Neuronal stem cell (in vitro differentiated cells): ENCODE data around the gene ATP11A.

ENCODE experiments used
- DNase-seq: peaks from one replicate; pipeline ENCODE4 v3.0.0-alpha.2; 2013; ENCODE audit warnings: low spot score
- H2AFZ ChIP-seq: one replicate; pipeline ENCODE4 v1.6.1; 2013; ENCODE audit warnings: mild to moderate bottlenecking, low read length, inconsistent platforms
- H2AK5ac ChIP-seq: 2 replicates; pipeline ENCODE4 v1.6.1; 2013; ENCODE audit warnings: low read depth, mild to moderate bottlenecking, inconsistent platforms, low read length, moderate library complexity, mixed read lengths
- H2BK120ac ChIP-seq: 2 replicates; pipeline ENCODE4 v1.6.1; 2013; ENCODE audit warnings: low read depth, mild to moderate bottlenecking, inconsistent platforms, low read length, moderate library complexity, mixed read lengths
- H2BK12ac ChIP-seq: one replicate; pipeline ENCODE4 v1.6.1; 2013; ENCODE audit warnings: low read length, inconsistent platforms
- H2BK15ac ChIP-seq: 2 replicates; pipeline ENCODE4 v1.6.1; 2013; ENCODE audit warnings: mild to moderate bottlenecking, low read length, inconsistent platforms, mixed read lengths
- H2BK5ac ChIP-seq: one replicate; pipeline ENCODE4 v1.6.1; 2013; ENCODE audit warnings: inconsistent platforms, mild to moderate bottlenecking, low read length, moderate library complexity
- H3K14ac ChIP-seq: one replicate; pipeline ENCODE4 v1.6.1; 2013; ENCODE audit warnings: low read length, inconsistent platforms
- H3K18ac ChIP-seq: 2 replicates; pipeline ENCODE4 v1.6.1; 2013; ENCODE audit warnings: low read length, inconsistent platforms
- H3K23ac ChIP-seq: 2 replicates; pipeline ENCODE4 v1.6.1; 2013; ENCODE audit warnings: low read depth, mild to moderate bottlenecking, mixed read lengths, low read length, inconsistent platforms; ENCODE audit not compliant: poor library complexity
- H3K27ac ChIP-seq: replicated peaks from 3 replicates; pipeline ENCODE4 v1.5.1; 2013; ENCODE audit warnings: low read length, inconsistent platforms
- H3K27me3 ChIP-seq, 3 experiments: 2 replicates each; pipeline ENCODE4 v1.6.1; 2013; ENCODE audit warnings: low read length in 3 of 3, mild to moderate bottlenecking in 2 of 3, inconsistent platforms in 1 of 3, low read depth in 1 of 3, mixed read lengths in 1 of 3, moderate library complexity in 1 of 3; ENCODE audit not compliant: control insufficient read depth in 3 of 3, insufficient read depth in 3 of 3
- H3K36me3 ChIP-seq, 2 donors: replicated peaks in 1 of 2; 2 replicates each; pipeline ENCODE4 v1.6.1; 2013; ENCODE audit warnings: low read length in 2 of 2; ENCODE audit not compliant: control insufficient read depth in 2 of 2, insufficient read depth in 2 of 2
- H3K4ac ChIP-seq: 2 replicates; pipeline ENCODE4 v1.6.1; 2013; ENCODE audit warnings: inconsistent platforms, mild to moderate bottlenecking, low read length, moderate library complexity
- H3K4me1 ChIP-seq, 2 donors: 1 replicate in 1 of 2; 2 replicates in 1 of 2; pipeline ENCODE4 v1.6.1; 2013; ENCODE audit warnings: low read length in 2 of 2, low read depth in 1 of 2; ENCODE audit not compliant: control insufficient read depth in 2 of 2, insufficient read depth in 1 of 2
- H3K4me2 ChIP-seq: one replicate; pipeline ENCODE4 v1.6.1; 2013; ENCODE audit warnings: mild to moderate bottlenecking, low read length, inconsistent platforms; ENCODE audit not compliant: insufficient read depth, poor library complexity, severe bottlenecking
- H3K4me3 ChIP-seq, 2 donors: 2 replicates each; pipeline ENCODE4 v1.5.1; 2013; ENCODE audit warnings: low read length in 2 of 2, mild to moderate bottlenecking in 2 of 2, inconsistent platforms in 1 of 2, moderate library complexity in 1 of 2
- H3K79me1 ChIP-seq: one replicate; pipeline ENCODE4 v1.6.1; 2013; ENCODE audit warnings: low read depth, mild to moderate bottlenecking, inconsistent platforms, low read length, moderate library complexity
- H3K9ac ChIP-seq: one replicate; pipeline ENCODE4 v1.6.1; 2013; ENCODE audit warnings: mild to moderate bottlenecking, low read depth, low read length, inconsistent platforms; ENCODE audit not compliant: poor library complexity
- H3K9me3 ChIP-seq, 2 donors: replicated peaks in 1 of 2; 2 replicates each; pipeline versions ENCODE3 to v1.6.1; 2013; ENCODE audit warnings: low read length in 2 of 2, mild to moderate bottlenecking in 2 of 2, inconsistent platforms in 1 of 2, low read depth in 1 of 2, mixed read lengths in 1 of 2, moderate library complexity in 1 of 2; ENCODE audit not compliant: control insufficient read depth in 2 of 2, insufficient read depth in 1 of 2
- H4K8ac ChIP-seq: one replicate; pipeline ENCODE4 v1.6.1; 2013; ENCODE audit warnings: low read depth, mild to moderate bottlenecking, inconsistent platforms, low read length, moderate library complexity
- H4K91ac ChIP-seq: one replicate; pipeline ENCODE4 v1.6.1; 2013; ENCODE audit warnings: low read length, low read depth, mild to moderate bottlenecking, inconsistent platforms; ENCODE audit not compliant: poor library complexity
- WGBS, 2 donors: extraction: QIAGEN DNeasy Blood & Tissue Kit; methylation state at CpG; one replicate each; pipeline ENCODE4 v1.1.7; 2013; ENCODE audit warnings: missing lambda C conversion rate in 2 of 2, mixed read lengths in 1 of 2; ENCODE audit not compliant: insufficient read length in 2 of 2, insufficient replicate concordance in 1 of 2; ENCODE audit errors: extremely low coverage in 2 of 2; 5-methylcytosine and 5-hydroxymethylcytosine counted together

Gene ATP11A

DNA sequence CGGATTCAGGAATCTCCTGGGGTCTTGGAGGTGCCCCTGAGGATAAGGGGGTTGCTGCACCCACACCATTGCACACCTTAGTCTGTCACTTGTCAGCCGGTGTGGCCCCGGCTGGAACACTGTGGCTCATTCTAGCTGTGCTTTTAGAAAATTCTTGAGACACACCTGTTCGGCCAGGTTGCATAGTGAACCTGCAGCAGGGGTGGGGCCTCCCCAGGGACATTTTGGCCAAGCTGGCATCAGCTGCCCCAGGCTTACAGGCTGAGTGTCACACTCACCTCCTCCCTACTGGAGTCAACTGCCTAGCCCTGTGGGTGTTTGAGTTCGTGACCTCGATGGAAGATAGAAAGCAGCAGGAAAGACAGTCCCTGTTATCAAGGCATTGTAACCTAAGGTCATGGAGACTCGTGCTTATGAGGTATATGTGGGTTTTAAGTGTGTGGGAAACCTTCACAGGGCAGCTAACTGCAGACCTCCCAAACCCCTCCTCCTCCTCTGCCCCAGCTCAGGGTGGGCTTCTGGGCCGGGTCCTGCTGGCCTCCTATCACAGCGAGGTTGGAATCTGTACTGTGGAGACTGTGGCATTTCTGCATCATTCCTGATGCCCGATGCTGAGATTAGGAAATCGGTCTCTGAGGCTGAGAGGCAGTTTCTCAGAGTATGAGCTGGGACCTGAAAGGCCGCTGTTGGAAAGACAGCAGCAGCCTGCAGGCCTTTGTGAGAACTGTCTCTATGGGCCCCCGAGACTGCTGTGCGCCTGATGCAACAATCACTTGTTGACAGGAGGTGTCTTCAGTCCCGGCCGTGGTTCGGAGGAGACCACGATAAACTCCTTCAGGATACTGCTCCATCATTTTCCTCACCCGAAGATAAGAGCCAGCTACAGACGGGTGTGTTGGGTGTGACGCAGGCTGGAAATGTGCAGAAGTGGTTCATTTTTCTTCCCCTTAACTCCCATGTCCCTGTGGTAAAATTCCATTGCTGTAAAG, 72.2 kb downstream of the ATP11A start:
- Histone ChIP-seq H3K36me3 (peaks cover 0 to 5% of the 10 kb centered on the region in 2 donors), H2BK15ac (no peak overlapping the region), H3K4ac (no peak overlapping the region), H3K79me1 (peaks cover 9% of the 10 kb centered on the region), H4K8ac (no peak overlapping the region), H3K14ac (no peak overlapping the region), H3K9ac (no peak overlapping the region), H3K4me3 (no peak overlapping the region), H3K27me3 (no peaks in the 10 kb centered on the region), H3K27ac (peak overlapping the region; percentile 40), H2BK120ac (no peak overlapping the region), H3K4me2 (no peak overlapping the region), H3K23ac (no peak overlapping the region), H2BK5ac (no peak overlapping the region), H3K18ac (peak overlapping the region; percentile 68), H3K4me1 (peaks cover 8 to 21% of the 10 kb centered on the region in 2 donors), H4K91ac (no peak overlapping the region), H2BK12ac (no peak overlapping the region), H3K9me3 (peaks cover 0 to 5% of the 10 kb centered on the region in 2 donors), H2AK5ac (no peak overlapping the region), H2AFZ (no peak overlapping the region)
- no peak for DNase-seq
- no CpG with 5 or more reads among the region's 21 CpGs for WGBS, 2 donors

DNA sequence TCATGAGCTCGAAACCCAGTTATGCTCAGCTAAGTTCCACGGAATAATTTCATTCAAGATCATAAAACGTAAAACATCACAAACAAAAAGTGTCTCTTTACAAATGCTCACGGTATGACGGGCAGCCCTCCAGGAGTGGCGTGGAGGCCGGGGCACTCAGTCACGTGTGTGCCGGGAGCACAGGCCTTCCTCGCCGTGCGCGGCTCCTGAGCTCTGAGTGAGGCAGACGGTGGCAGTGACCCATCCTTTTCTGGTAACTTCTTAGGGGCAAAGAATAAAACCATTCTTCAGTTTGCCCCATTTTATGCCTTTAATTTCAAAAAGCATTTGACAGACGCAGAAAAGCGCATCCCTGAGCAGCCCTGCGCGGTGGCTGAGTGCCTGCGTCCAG, 72.8 kb downstream of the ATP11A start:
- no peak overlapping the region for H2AFZ ChIP-seq
- no peak overlapping the region for H3K14ac ChIP-seq
- H3K27me3 ChIP-seq: no peaks in the 10 kb centered on the region
- H3K18ac ChIP-seq: no peak overlapping the region
- no peak overlapping the region for H3K4ac ChIP-seq
- H2BK12ac ChIP-seq: no peak overlapping the region
- no peak for DNase-seq
- H2BK15ac ChIP-seq: no peak overlapping the region
- no peak overlapping the region for H2BK120ac ChIP-seq
- no CpG with 5 or more reads among the region's 19 CpGs for WGBS, 2 donors
- H4K91ac ChIP-seq: no peak overlapping the region
- no peak overlapping the region for H2AK5ac ChIP-seq
- peaks cover 0 to 5% of the 10 kb centered on the region in 2 donors for H3K9me3 ChIP-seq
- H3K4me1 ChIP-seq: peaks cover 7 to 18% of the 10 kb centered on the region in 2 donors
- no peak overlapping the region for H4K8ac ChIP-seq
- no peak overlapping the region for H3K4me3 ChIP-seq
- H3K27ac ChIP-seq: no peak overlapping the region
- H3K36me3 ChIP-seq: peaks cover 0 to 5% of the 10 kb centered on the region in 2 donors
- H3K4me2 ChIP-seq: no peak overlapping the region
- H3K79me1 ChIP-seq: peaks cover 9% of the 10 kb centered on the region
- H2BK5ac ChIP-seq: no peak overlapping the region
- peak overlapping the region; percentile 54 for H3K9ac ChIP-seq
- H3K23ac ChIP-seq: no peak overlapping the region

DNA sequence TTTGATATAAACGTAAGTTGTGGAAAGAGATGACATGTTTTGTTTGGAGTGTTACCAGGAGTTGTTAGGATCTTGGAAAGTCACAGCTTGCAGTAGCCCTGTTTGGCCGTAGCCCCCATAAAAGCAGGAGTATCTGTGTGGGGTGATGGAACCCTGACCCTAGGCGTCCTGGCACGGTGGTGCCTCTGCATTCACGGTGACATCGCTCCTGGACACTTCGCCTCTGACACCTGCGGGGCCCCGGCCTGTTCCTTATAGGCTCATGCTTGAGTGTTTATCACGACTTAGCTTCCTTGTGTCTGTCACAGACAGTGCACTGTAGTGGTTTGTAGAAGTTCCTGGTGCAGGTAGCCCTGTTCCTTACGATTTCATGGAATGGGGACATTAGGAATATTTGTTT, 74.2 kb downstream of the ATP11A start:
- no peak for DNase-seq
- peak overlapping the region; percentile 16 for H2BK5ac ChIP-seq
- no peak overlapping the region for H4K8ac ChIP-seq
- peaks cover 7 to 18% of the 10 kb centered on the region in 2 donors for H3K4me1 ChIP-seq
- H3K18ac ChIP-seq: no peak overlapping the region
- no peak overlapping the region for H3K4me2 ChIP-seq
- no peak overlapping the region for H2BK120ac ChIP-seq
- H3K79me1 ChIP-seq: peaks cover 6% of the 10 kb centered on the region
- no peak overlapping the region for H3K14ac ChIP-seq
- no peak overlapping the region for H3K9ac ChIP-seq
- H2BK15ac ChIP-seq: no peak overlapping the region
- H2AK5ac ChIP-seq: no peak overlapping the region
- no peak overlapping the region for H3K4ac ChIP-seq
- no CpG with 5 or more reads among the region's 11 CpGs for WGBS, 2 donors
- H3K23ac ChIP-seq: no peak overlapping the region
- H3K36me3 ChIP-seq: peaks cover 0 to 5% of the 10 kb centered on the region in 2 donors
- H3K27me3 ChIP-seq: no peaks in the 10 kb centered on the region
- H3K9me3 ChIP-seq: peaks cover 0 to 4% of the 10 kb centered on the region in 2 donors
- no peak overlapping the region for H3K4me3 ChIP-seq
- no peak overlapping the region for H3K27ac ChIP-seq
- no peak overlapping the region for H2BK12ac ChIP-seq
- H2AFZ ChIP-seq: no peak overlapping the region
- no peak overlapping the region for H4K91ac ChIP-seq

- H3K4me3 ChIP-seq: no peak overlapping the region
- peak overlapping the region; percentile 9 for H2BK120ac ChIP-seq
- no peak overlapping the region for H3K4ac ChIP-seq
- no peak overlapping the region for H3K9ac ChIP-seq
- no peak overlapping the region for H4K91ac ChIP-seq
- H3K4me1 ChIP-seq: peaks cover 7 to 21% of the 10 kb centered on the region in 2 donors
- no peak overlapping the region for H3K27ac ChIP-seq
- no peak overlapping the region for H2BK12ac ChIP-seq
- H3K79me1 ChIP-seq: peaks cover 6% of the 10 kb centered on the region
- H3K4me2 ChIP-seq: no peak overlapping the region
- H3K18ac ChIP-seq: peak overlapping the region; percentile 27
- peaks cover 0 to 4% (median 0%) of the 10 kb centered on the region in 3 experiments for H3K27me3 ChIP-seq
- no peak for DNase-seq
- H2AK5ac ChIP-seq: peak overlapping the region; percentile 74
- no peaks in the 10 kb centered on the region for H3K9me3 ChIP-seq
- H2BK15ac ChIP-seq: no peak overlapping the region
- peaks cover 0 to 5% of the 10 kb centered on the region in 2 donors for H3K36me3 ChIP-seq
- H4K8ac ChIP-seq: no peak overlapping the region
- H3K23ac ChIP-seq: peak overlapping the region; percentile 66
- no peak overlapping the region for H3K14ac ChIP-seq
- WGBS, 2 donors: no CpG with 5 or more reads among the region's 23 CpGs
- H2AFZ ChIP-seq: no peak overlapping the region
- no peak overlapping the region for H2BK5ac ChIP-seq
These were observed 75.2 kb downstream of the ATP11A start for GRCh38 chr13:112764864-112765561.
